HUES64 (cell line): ENCODE data around the gene LRRC7.

Source experiments
- H3K27ac ChIP-seq: 2 replicates; pipeline ENCODE4 v1.7.0; 2013; ENCODE audit warnings: low read depth, low read length, inconsistent platforms
- H3K27me3 ChIP-seq: 2 replicates; pipeline ENCODE4 v1.6.1; 2013; ENCODE audit warnings: mild to moderate bottlenecking, low read length; ENCODE audit not compliant: insufficient read depth
- H3K36me3 ChIP-seq: 2 replicates; pipeline ENCODE4 v1.6.1; 2013; ENCODE audit warnings: mild to moderate bottlenecking, low read length; ENCODE audit not compliant: insufficient read depth
- H3K4me1 ChIP-seq: 2 replicates; pipeline ENCODE4 v1.6.1; 2013; ENCODE audit warnings: mild to moderate bottlenecking, low read length, moderate library complexity; ENCODE audit not compliant: insufficient read depth
- H3K4me3 ChIP-seq: 2 replicates; pipeline ENCODE4 v1.5.1; 2013; ENCODE audit warnings: mild to moderate bottlenecking, low read length, moderate library complexity
- H3K9ac ChIP-seq: 2 replicates; pipeline ENCODE4 v1.6.1; 2013; ENCODE audit warnings: mild to moderate bottlenecking, low read depth, low read length
- H3K9me3 ChIP-seq: 2 replicates; pipeline ENCODE4 v1.6.1; 2013; ENCODE audit warnings: low read depth, low read length; ENCODE audit not compliant: insufficient read depth
- WGBS: fragments of 150-250, 120-280 bp; methylation state at CpG from one replicate; pipeline ENCODE4 v1.1.7; 2013; ENCODE audit warnings: missing lambda C conversion rate; 5-methylcytosine and 5-hydroxymethylcytosine counted together

The LRRC7 gene

DNA sequence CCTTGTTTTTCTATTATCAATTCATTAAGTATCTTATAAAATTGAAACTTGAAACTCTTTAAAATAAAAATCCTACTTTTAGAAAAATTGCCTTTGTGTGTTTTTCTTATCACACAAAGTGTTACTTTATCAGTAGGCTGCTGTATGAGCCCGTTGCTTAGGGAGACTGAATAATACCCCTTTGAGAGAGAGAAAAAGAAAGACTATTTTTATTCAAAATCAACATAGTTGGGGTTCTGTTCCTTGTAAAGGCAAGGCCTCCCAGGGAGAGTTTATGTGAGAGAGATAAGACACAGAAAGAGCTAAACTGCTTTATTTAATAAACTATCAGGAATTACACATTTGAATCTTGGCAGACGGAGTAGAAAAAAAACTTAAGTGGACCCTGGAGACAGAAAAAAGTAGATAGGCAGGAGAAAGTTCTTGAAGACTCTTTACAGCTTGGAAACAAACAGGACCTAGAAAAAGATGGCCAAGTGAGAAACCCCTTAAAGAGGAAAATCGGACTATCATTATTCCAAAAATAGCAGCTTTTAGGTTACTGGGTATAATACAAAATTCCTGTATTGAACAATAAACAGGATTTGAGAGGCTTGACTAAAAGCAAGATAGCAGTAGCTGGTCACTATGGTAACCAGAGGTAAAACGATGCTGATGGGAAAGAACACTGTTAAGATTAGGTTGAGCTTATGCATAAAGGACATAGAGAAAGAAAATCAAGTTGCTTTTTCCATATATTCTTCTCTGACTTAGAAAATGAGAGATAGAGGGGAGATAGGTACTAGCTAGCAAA is 170.9 kb downstream of the LRRC7 start:
- Histone ChIP-seq H3K9ac (no peak overlapping the region), H3K36me3 (no peaks in the 10 kb centered on the region), H3K27ac (0 out of 2 replicates have a peak overlapping the region, but pooled peaks have one; percentile 3), H3K4me3 (no peak overlapping the region), H3K4me1 (peaks cover 22% of the 10 kb centered on the region), H3K27me3 (no peaks in the 10 kb centered on the region), H3K9me3 (peaks cover 6% of the 10 kb centered on the region; the same call in 1 of the 2 replicates)
- WGBS = 92% methylated on average over 3 of the region's 4 CpGs

DNA sequence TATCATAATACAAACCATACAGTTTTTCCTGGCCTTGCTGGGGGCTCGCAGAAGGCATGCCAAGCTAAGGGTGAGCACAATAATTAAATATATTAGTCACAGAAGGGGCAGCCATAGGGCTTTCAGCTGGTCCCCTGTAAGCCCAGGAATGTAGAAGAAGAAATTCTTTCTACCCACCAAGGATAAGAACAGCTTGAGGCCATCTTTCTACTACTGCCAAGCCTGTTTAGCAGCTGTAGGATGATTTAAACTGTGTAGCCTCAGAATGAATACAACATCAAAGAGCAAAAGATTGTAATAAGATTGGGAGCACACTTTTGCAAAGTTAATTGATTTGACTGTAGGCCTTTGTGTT is 171.5 kb downstream of the LRRC7 start:
- WGBS = no CpG with 5 or more reads among the region's 1 CpG
- Histone ChIP-seq H3K36me3 (no peaks in the 10 kb centered on the region), H3K4me3 (no peak overlapping the region), H3K27ac (no peak overlapping the region), H3K27me3 (no peaks in the 10 kb centered on the region), H3K9ac (no peak overlapping the region), H3K4me1 (peaks cover 25% of the 10 kb centered on the region), H3K9me3 (peaks cover 6% of the 10 kb centered on the region; the same call in 1 of the 2 replicates)

DNA sequence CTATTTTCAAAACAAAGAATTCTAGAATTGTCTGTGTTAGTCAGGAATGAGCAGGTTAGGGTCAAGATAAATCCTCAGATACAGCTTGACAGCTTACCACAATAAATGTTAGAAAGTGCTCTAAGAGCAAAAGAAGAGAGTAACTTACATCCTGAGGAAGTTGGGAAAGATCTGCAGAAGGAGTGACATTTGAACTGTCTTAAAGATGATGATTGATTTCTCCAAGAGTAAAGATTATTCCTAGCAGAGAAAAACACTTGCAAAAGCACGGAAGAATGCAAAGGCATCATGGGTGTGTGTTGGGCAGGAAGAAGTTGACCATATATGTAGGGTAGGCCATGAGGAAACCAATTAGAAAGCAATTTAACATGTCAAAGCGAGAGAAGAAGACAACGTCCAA is 175.4 kb downstream of the LRRC7 start:
- Histone ChIP-seq H3K36me3 (no peaks in the 10 kb centered on the region), H3K27ac (no peak overlapping the region), H3K9me3 (no peaks in the 10 kb centered on the region), H3K9ac (no peak overlapping the region), H3K4me1 (peaks cover 30% of the 10 kb centered on the region), H3K4me3 (no peak overlapping the region), H3K27me3 (no peaks in the 10 kb centered on the region)
- WGBS = 91% methylated on average over 3 of the region's 3 CpGs

DNA sequence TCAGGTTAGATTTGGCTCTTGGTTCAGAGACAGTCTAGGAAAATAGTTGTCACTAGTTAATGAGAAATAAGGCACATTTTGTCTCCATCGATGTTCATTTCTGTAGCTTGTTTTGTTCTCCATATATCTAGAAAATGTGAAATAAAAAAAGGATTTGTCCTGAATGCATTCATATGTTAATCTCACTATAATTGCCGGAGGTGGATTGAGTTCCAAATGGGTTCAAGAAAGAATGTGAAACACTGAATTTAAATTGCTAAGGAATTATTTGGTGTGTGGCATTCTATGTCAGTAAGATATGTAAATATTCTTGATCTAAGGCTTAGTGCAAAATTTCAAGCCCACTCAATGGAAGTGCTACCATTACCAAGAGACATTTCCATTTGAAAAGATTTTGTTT is 176.7 kb downstream of the LRRC7 start:
- Histone ChIP-seq H3K27me3 (no peaks in the 10 kb centered on the region), H3K9ac (no peak overlapping the region), H3K27ac (no peak overlapping the region), H3K4me1 (peaks cover 20% of the 10 kb centered on the region), H3K36me3 (no peaks in the 10 kb centered on the region), H3K9me3 (no peaks in the 10 kb centered on the region), H3K4me3 (no peak overlapping the region)
- WGBS = 91% methylated on average over 2 of the region's 2 CpGs

GRCh38 chr1:69747207-69747606 is 179.5 kb downstream of the LRRC7 start:
- Histone ChIP-seq H3K9me3 (no peaks in the 10 kb centered on the region), H3K4me3 (no peak overlapping the region), H3K9ac (no peak overlapping the region), H3K4me1 (peaks cover 15% of the 10 kb centered on the region; the same call in 1 of the 2 replicates), H3K27ac (no peak overlapping the region), H3K36me3 (no peaks in the 10 kb centered on the region), H3K27me3 (no peaks in the 10 kb centered on the region)
- 95% methylated on average over 2 of the region's 2 CpGs for WGBS

DNA sequence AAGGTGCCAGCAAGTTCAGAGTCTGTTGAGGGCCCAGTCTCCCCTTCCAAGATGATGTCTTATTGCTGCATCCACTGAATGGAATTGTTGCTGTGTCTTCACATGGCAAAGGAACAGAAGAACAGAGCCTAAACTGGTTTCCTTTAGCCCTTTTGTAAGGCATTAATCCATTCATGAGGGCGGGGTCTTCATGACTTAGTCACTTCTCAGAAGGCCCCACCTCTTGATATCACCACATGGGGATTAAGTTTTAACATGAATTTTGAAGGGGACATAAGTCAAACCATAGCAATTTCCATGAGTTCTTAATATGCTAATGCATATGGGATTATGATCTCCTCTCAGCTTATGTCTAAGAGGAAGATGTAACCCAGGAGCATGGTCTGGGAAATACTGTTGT is 182.9 kb downstream of the LRRC7 start:
- no peak overlapping the region for H3K27ac ChIP-seq
- H3K9me3 ChIP-seq = no peaks in the 10 kb centered on the region
- H3K4me3 ChIP-seq = no peak overlapping the region
- 95% methylated on average over 1 of the region's 1 CpG for WGBS
- no peak overlapping the region for H3K9ac ChIP-seq
- no peaks in the 10 kb centered on the region for H3K4me1 ChIP-seq
- H3K36me3 ChIP-seq = no peaks in the 10 kb centered on the region
- H3K27me3 ChIP-seq = no peaks in the 10 kb centered on the region

- Histone ChIP-seq H3K4me3 (no peak overlapping the region), H3K27ac (no peak overlapping the region), H3K27me3 (no peaks in the 10 kb centered on the region), H3K4me1 (no peaks in the 10 kb centered on the region), H3K9ac (no peak overlapping the region), H3K36me3 (no peaks in the 10 kb centered on the region), H3K9me3 (no peaks in the 10 kb centered on the region)
- 100% methylated on average over 1 of the region's 2 CpGs for WGBS
These were observed 185.1 kb downstream of the LRRC7 start for GRCh38 chr1:69752831-69753230.

GRCh38 chr1:69754521-69754920 is 186.8 kb downstream of the LRRC7 start:
- WGBS = 96% methylated on average over 2 of the region's 3 CpGs
- Histone ChIP-seq H3K27me3 (no peaks in the 10 kb centered on the region), H3K27ac (no peak overlapping the region), H3K9me3 (no peaks in the 10 kb centered on the region), H3K36me3 (no peaks in the 10 kb centered on the region), H3K4me1 (no peaks in the 10 kb centered on the region), H3K4me3 (no peak overlapping the region), H3K9ac (no peak overlapping the region)

DNA sequence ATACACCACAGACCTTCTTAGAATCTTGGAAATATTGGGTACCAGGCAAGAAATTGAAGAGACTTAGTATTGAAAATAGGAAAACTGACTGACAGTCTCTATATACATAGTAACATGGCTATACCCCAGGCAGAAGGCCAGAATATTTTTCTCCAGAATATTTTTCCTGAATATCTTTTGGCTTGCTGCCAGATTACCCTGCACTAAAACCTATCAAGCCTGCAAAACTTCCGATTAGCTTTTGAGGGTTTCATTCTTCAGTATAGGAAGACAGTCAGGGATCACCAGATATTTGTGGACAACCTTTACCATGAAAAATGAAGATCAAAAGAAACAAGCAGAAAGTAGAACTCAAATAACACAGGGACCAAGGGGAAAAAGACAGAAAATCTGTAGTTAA is 187.9 kb downstream of the LRRC7 start:
- Histone ChIP-seq H3K27ac (no peak overlapping the region), H3K27me3 (no peaks in the 10 kb centered on the region), H3K4me3 (no peak overlapping the region), H3K36me3 (no peaks in the 10 kb centered on the region), H3K9me3 (no peaks in the 10 kb centered on the region), H3K4me1 (no peaks in the 10 kb centered on the region), H3K9ac (no peak overlapping the region)
- 100% methylated on average over 1 of the region's 1 CpG for WGBS

GRCh38 chr1:69765951-69766350 is 198.2 kb downstream of the LRRC7 start:
- H3K9me3 ChIP-seq = no peaks in the 10 kb centered on the region
- no peaks in the 10 kb centered on the region for H3K27me3 ChIP-seq
- no peak overlapping the region for H3K9ac ChIP-seq
- H3K27ac ChIP-seq = no peak overlapping the region
- H3K36me3 ChIP-seq = no peaks in the 10 kb centered on the region
- H3K4me1 ChIP-seq = no peaks in the 10 kb centered on the region
- H3K4me3 ChIP-seq = no peak overlapping the region
- WGBS = 43% methylated on average over 2 of the region's 2 CpGs

- Histone ChIP-seq H3K27me3 (no peaks in the 10 kb centered on the region), H3K27ac (no peak overlapping the region), H3K4me3 (no peak overlapping the region), H3K9me3 (no peaks in the 10 kb centered on the region), H3K36me3 (no peaks in the 10 kb centered on the region), H3K4me1 (no peaks in the 10 kb centered on the region), H3K9ac (no peak overlapping the region)
- 89% methylated on average over 7 of the region's 7 CpGs for WGBS
These were observed 198.9 kb downstream of the LRRC7 start for GRCh38 chr1:69766431-69767180.
